Type B pancreatic cell (in vitro differentiated cells): ENCODE results near the gene IGF1R. TPM values are rescaled to one million over a fixed set of nuclear protein-coding genes. Genes with fewer than 3 reads are reported as not detected.

Source experiments
- DNase-seq: peaks from one replicate; pipeline ENCODE4 v3.0.0; 2021; ENCODE audit warnings: mixed read lengths; ENCODE audit not compliant: unreplicated experiment; ENCODE audit errors: extremely low spot score
- H3K27ac Mint-ChIP-seq: 2 replicates; pipeline ENCODE4 v1.8.0; 2021; ENCODE audit warnings: mild to moderate bottlenecking, mixed read lengths
- H3K27me3 Mint-ChIP-seq: 2 replicates; pipeline ENCODE4 v1.8.0; 2021; ENCODE audit warnings: mixed read lengths
- H3K36me3 Mint-ChIP-seq: 2 replicates; pipeline ENCODE4 v1.8.0; 2021; ENCODE audit warnings: mixed read lengths
- H3K4me1 Mint-ChIP-seq: one replicate; pipeline ENCODE4 v1.8.0; 2021; ENCODE audit warnings: mixed read lengths; ENCODE audit not compliant: unreplicated experiment
- H3K4me3 Mint-ChIP-seq: 2 replicates; pipeline ENCODE4 v1.8.0; 2021; ENCODE audit warnings: mild to moderate bottlenecking, mixed read lengths
- H3K9me3 Mint-ChIP-seq: 2 replicates; pipeline ENCODE4 v1.8.0; 2021; ENCODE audit warnings: mixed read lengths
- CTCF ChIP-seq: fragments of 200-600 bp; sonication (generic); conservative IDR thresholded peaks from 2 replicates; pipeline ENCODE4 v1.5.0; 2021; ENCODE audit warnings: antibody characterized with exemption, mild to moderate bottlenecking
- total RNA-seq: library from RNA; stranded (reverse); gene quantifications from 2 replicates; pipeline ENCODE4 v1.2.1, GENCODE V29; 2021; ENCODE audit warnings: low replicate concordance

IGF1R gene
- total RNA-seq, 1 donor from 2014 or later = 87.1 TPM

GRCh38 chr15:98958076-98958475 lies 309.7 kb downstream of the IGF1R start:
- DNase-seq = no peak
- Mint-ChIP-seq H3K27me3 (no peaks in the 10 kb centered on the region), H3K9me3 (peaks cover 15% of the 10 kb centered on the region), H3K36me3 (peaks cover 30% of the 10 kb centered on the region), H3K27ac (no peak overlapping the region), H3K4me1 (no peaks in the 10 kb centered on the region), H3K4me3 (no peak overlapping the region)
- no peak for TF ChIP-seq CTCF

- Mint-ChIP-seq H3K9me3 (peaks cover 15% of the 10 kb centered on the region), H3K27me3 (no peaks in the 10 kb centered on the region), H3K4me3 (no peak overlapping the region), H3K4me1 (no peaks in the 10 kb centered on the region), H3K36me3 (peaks cover 34% of the 10 kb centered on the region), H3K27ac (no peak overlapping the region)
- no peak for DNase-seq
- TF ChIP-seq CTCF = no peak
These were observed 310.7 kb downstream of the IGF1R start for GRCh38 chr15:98958918-98959639.

GRCh38 chr15:98959640-98960007 lies 311.3 kb downstream of the IGF1R start:
- TF ChIP-seq CTCF = no peak
- H3K36me3 Mint-ChIP-seq = peaks cover 34% of the 10 kb centered on the region

GRCh38 chr15:98960555-98961050 lies 312.3 kb downstream of the IGF1R start:
- Mint-ChIP-seq H3K4me3 (no peak overlapping the region), H3K27me3 (no peaks in the 10 kb centered on the region), H3K9me3 (peaks cover 15% of the 10 kb centered on the region), H3K27ac (no peak overlapping the region), H3K4me1 (no peaks in the 10 kb centered on the region), H3K36me3 (peaks cover 34% of the 10 kb centered on the region)
- no peak for DNase-seq
- TF ChIP-seq CTCF = no peak

More at GRCh38 chr15:98959640-98960007, 311.3 kb downstream of the IGF1R start:
- H3K4me3 Mint-ChIP-seq = no peak overlapping the region
- H3K9me3 Mint-ChIP-seq = peaks cover 15% of the 10 kb centered on the region
- no peak overlapping the region for H3K27ac Mint-ChIP-seq
- DNase-seq = no peak
- no peaks in the 10 kb centered on the region for H3K27me3 Mint-ChIP-seq
- no peaks in the 10 kb centered on the region for H3K4me1 Mint-ChIP-seq

GRCh38 chr15:98963444-98963843 lies 315.1 kb downstream of the IGF1R start:
- peaks cover 34% of the 10 kb centered on the region for H3K36me3 Mint-ChIP-seq
- no peak for TF ChIP-seq CTCF
- H3K9me3 Mint-ChIP-seq = peaks cover 16% of the 10 kb centered on the region
- no peak for DNase-seq
- H3K4me3 Mint-ChIP-seq = no peak overlapping the region
- no peak overlapping the region for H3K27ac Mint-ChIP-seq
- H3K27me3 Mint-ChIP-seq = peaks cover 3% of the 10 kb centered on the region
- H3K4me1 Mint-ChIP-seq = peaks cover 6% of the 10 kb centered on the region
